Kidney (tissue), 14 donors: Measurements from ENCODE around the gene ART3. TPM values are rescaled to one million over a fixed set of nuclear protein-coding genes. Genes with fewer than 3 reads are reported as not detected.
"Not testable (repeated sequence)": the region's sequence is repeated elsewhere in the genome, so short reads cannot be mapped to it uniquely, and the experiment has no call there.

Source experiments
- DNase-seq, 5 donors: peaks; one replicate each; pipeline ENCODE4 v3.0.0-alpha.2; 2013 to 2020
- FAIRE-seq: peaks from 2 replicates; lab custom pipeline; 2012; peaks lifted over from hg19 to GRCh38; lab: Jason Lieb, UNC
- H3K27ac ChIP-seq, 2 donors: one replicate each; pipeline ENCODE4 v1.7.0; 2013; ENCODE audit warnings: low read depth in 2 of 2, low read length in 2 of 2, inconsistent platforms in 1 of 2
- H3K27me3 ChIP-seq: one replicate; pipeline ENCODE4 v1.7.1; 2013; ENCODE audit warnings: low read length, inconsistent platforms; ENCODE audit not compliant: control insufficient read depth, insufficient read depth
- H3K36me3 ChIP-seq, 3 donors: one replicate each; pipeline versions ENCODE4 v1.7.0 to v1.7.1; 2013; ENCODE audit warnings: low read length in 3 of 3, control low read depth in 1 of 3, inconsistent platforms in 1 of 3; ENCODE audit not compliant: insufficient read depth in 3 of 3, control insufficient read depth in 2 of 3
- H3K4me1 ChIP-seq, 3 donors: one replicate each; pipeline versions ENCODE4 v1.7.0 to v1.7.1; 2013; ENCODE audit warnings: low read length in 3 of 3, inconsistent platforms in 1 of 3, low read depth in 1 of 3; ENCODE audit not compliant: control insufficient read depth in 2 of 3, insufficient read depth in 2 of 3
- H3K4me3 ChIP-seq, 3 donors: one replicate each; pipeline versions ENCODE4 v1.7.0 to v1.8.1; 2013; ENCODE audit warnings: low read length in 3 of 3, control low read depth in 1 of 3, inconsistent platforms in 1 of 3
- H3K9ac ChIP-seq, 3 donors: one replicate each; pipeline versions ENCODE4 v1.7.0 to v1.7.1; 2013; ENCODE audit warnings: low read length in 3 of 3, control low read depth in 1 of 3, inconsistent platforms in 1 of 3
- H3K9me3 ChIP-seq, 3 donors: one replicate each; pipeline versions ENCODE4 v1.7.0 to v1.7.1; 2013; ENCODE audit warnings: low read length in 3 of 3, control low read depth in 1 of 3, inconsistent platforms in 1 of 3; ENCODE audit not compliant: control insufficient read depth in 2 of 3, insufficient read depth in 1 of 3
- CTCF ChIP-seq: IDR thresholded peaks from 3 replicates; pipeline ENCODE4 v1.5.1; 2012; ENCODE audit warnings: mild to moderate bottlenecking, moderate library complexity, borderline replicate concordance; ENCODE audit not compliant: insufficient read depth; ENCODE audit errors: extremely low read depth
- intact Hi-C: fragments of 100-400 bp; cut with DNase I; formaldehyde crosslinking; loops from one replicate; pipeline ENCODE4 v1.11.1; 2022
- polyA plus RNA-seq: library from polyadenylated mRNA; stranded (reverse); fragments of 350-450 nt; fragmentation: Illumina TruSeq; extraction: RNeasy Lipid Tissue Mini Kit (QIAGEN cat#74804); gene quantifications from one replicate; pipeline ENCODE4 v1.2.3, GENCODE V29; 2014; ENCODE audit warnings: low read depth, low replicate concordance; ENCODE audit not compliant: insufficient read depth
- total RNA-seq: library from RNA; stranded (reverse); fragmentation: NEBNext Ultra II Directional; extraction: Animal tissue kit (Norgen Biotek cat#: 25700); gene quantifications from one replicate; pipeline ENCODE4 v1.2.1, GENCODE V29; 2021
- donor health status: control.
- donor health status: control.
- donor health status: control.
- donor health status: control.
- donor health status: control.
- donor health status: DM: yes; HTN: yes; CAD: no.
- donor health status: Normal renal cell carcinoma (clear cell type).

Gene ART3
- total and polyA plus RNA-seq, 2 donors from 2014 or later = not detected

GRCh38 chr4:76049860-76050416 lies 24.6 kb upstream of the ART3 start:
- intact Hi-C loops, H3K4me1 ChIP-seq, FAIRE-seq, H3K36me3 ChIP-seq, H3K4me3 ChIP-seq, H3K27ac ChIP-seq, H3K27me3 ChIP-seq, H3K9me3 ChIP-seq, DNase-seq, H3K9ac ChIP-seq: not testable (repeated sequence)

GRCh38 chr4:76050560-76051050 lies 23.9 kb upstream of the ART3 start:
- FAIRE-seq, H3K27me3 ChIP-seq, H3K9ac ChIP-seq, H3K4me1 ChIP-seq, H3K4me3 ChIP-seq, H3K27ac ChIP-seq, intact Hi-C loops, H3K9me3 ChIP-seq, DNase-seq, H3K36me3 ChIP-seq: not testable (repeated sequence)

- Histone ChIP-seq H3K4me1 (no peaks in the 10 kb centered on the region), H3K27me3 (no peaks in the 10 kb centered on the region), H3K9ac (no peak overlapping the region), H3K4me3 (no peak overlapping the region), H3K9me3 (no peaks in the 10 kb centered on the region), H3K27ac (no peak overlapping the region), H3K36me3 (no peaks in the 10 kb centered on the region)
- FAIRE-seq (no peak), DNase-seq (peak in 1 of 5 donors; percentile 16)
- TF ChIP-seq CTCF = no peak
- intact Hi-C loops = no loop called here
These were observed 20.8 kb upstream of the ART3 start for GRCh38 chr4:76053730-76054129.

GRCh38 chr4:76055016-76055415 lies 19.5 kb upstream of the ART3 start:
- FAIRE-seq (no peak), DNase-seq (no peak)
- TF ChIP-seq CTCF = no peak
- Histone ChIP-seq H3K27ac (no peak overlapping the region), H3K9me3 (no peaks in the 10 kb centered on the region), H3K9ac (no peak overlapping the region), H3K27me3 (no peaks in the 10 kb centered on the region), H3K4me3 (no peak overlapping the region), H3K36me3 (no peaks in the 10 kb centered on the region), H3K4me1 (no peaks in the 10 kb centered on the region)
- intact Hi-C loops = no loop called here
